KMS-11 (cell line): Measurements from ENCODE around the gene DSE.

Source experiments
- H2AFZ ChIP-seq: fragments of 200-600 bp; sonication (generic); 2 replicates; pipeline ENCODE4 v1.6.1; 2016; ENCODE audit warnings: antibody characterized with exemption, mixed run types, low read depth
- H3K27ac ChIP-seq: fragments of 200-600 bp; sonication (generic); 2 replicates; pipeline ENCODE4 v1.6.1; 2016; ENCODE audit warnings: mild to moderate bottlenecking, mixed run types
- H3K27me3 ChIP-seq: fragments of 200-600 bp; sonication (generic); 2 replicates; pipeline ENCODE4 v1.6.1; 2017; ENCODE audit warnings: mild to moderate bottlenecking, low read depth, mixed run types, moderate library complexity; ENCODE audit not compliant: insufficient read depth
- H3K36me3 ChIP-seq: fragments of 200-600 bp; sonication (generic); 2 replicates; pipeline ENCODE4 v1.6.1; 2017; ENCODE audit warnings: mild to moderate bottlenecking, mixed run types; ENCODE audit not compliant: insufficient read depth
- H3K4me1 ChIP-seq: fragments of 200-600 bp; sonication (generic); 2 replicates; pipeline ENCODE4 v1.6.1; 2016; ENCODE audit warnings: mild to moderate bottlenecking, low read depth, mixed run types; ENCODE audit not compliant: poor library complexity, severe bottlenecking
- H3K4me2 ChIP-seq: fragments of 200-600 bp; sonication (generic); 2 replicates; pipeline ENCODE4 v1.7.0; 2016; ENCODE audit warnings: mild to moderate bottlenecking, mixed run types
- H3K4me3 ChIP-seq: fragments of 200-600 bp; sonication (generic); IDR thresholded peaks from 2 replicates; pipeline ENCODE4 v1.6.1; 2017; ENCODE audit warnings: low read depth, low read length, mixed read lengths; ENCODE audit not compliant: insufficient read depth
- H3K79me2 ChIP-seq: fragments of 200-600 bp; sonication (generic); 2 replicates; pipeline ENCODE4 v1.6.1; 2016; ENCODE audit warnings: low read depth, mixed run types; ENCODE audit not compliant: insufficient read depth
- H3K9ac ChIP-seq: fragments of 200-600 bp; sonication (generic); 2 replicates; pipeline ENCODE4 v1.6.1; 2016; ENCODE audit warnings: mild to moderate bottlenecking, mixed run types
- H4K20me1 ChIP-seq: fragments of 200-600 bp; sonication (generic); 2 replicates; pipeline ENCODE4 v1.6.1; 2016; ENCODE audit warnings: mild to moderate bottlenecking, mixed run types; ENCODE audit not compliant: insufficient read depth
- CTCF ChIP-seq: fragments of 200-600 bp; sonication (generic); conservative IDR thresholded peaks from 2 replicates; pipeline ENCODE4 v1.6.1; 2017; ENCODE audit warnings: low read depth, mild to moderate bottlenecking, antibody characterized with exemption, low read length, moderate library complexity, mixed read lengths

The DSE gene

GRCh38 chr6:116458264-116458663, 87.5 kb downstream of the DSE start:
- H3K79me2 ChIP-seq, result no peaks in the 10 kb centered on the region
- no peaks in the 10 kb centered on the region for H3K27me3 ChIP-seq
- no peak overlapping the region for H3K4me2 ChIP-seq
- H3K36me3 ChIP-seq, result no peaks in the 10 kb centered on the region
- H3K27ac ChIP-seq, result no peak overlapping the region
- no peaks in the 10 kb centered on the region for H3K4me1 ChIP-seq
- H3K9ac ChIP-seq, result no peak overlapping the region
- H2AFZ ChIP-seq, result no peak overlapping the region
- no peak for TF ChIP-seq CTCF
- H3K4me3 ChIP-seq, result no peak overlapping the region
- no peaks in the 10 kb centered on the region for H4K20me1 ChIP-seq

GRCh38 chr6:116459927-116460326, 89.2 kb downstream of the DSE start:
- H3K27ac ChIP-seq, result no peak overlapping the region
- no peaks in the 10 kb centered on the region for H3K27me3 ChIP-seq
- no peaks in the 10 kb centered on the region for H3K4me1 ChIP-seq
- no peak overlapping the region for H2AFZ ChIP-seq
- H3K9ac ChIP-seq, result no peak overlapping the region
- no peaks in the 10 kb centered on the region for H4K20me1 ChIP-seq
- H3K36me3 ChIP-seq, result no peaks in the 10 kb centered on the region
- H3K79me2 ChIP-seq, result no peaks in the 10 kb centered on the region
- H3K4me2 ChIP-seq, result no peak overlapping the region
- TF ChIP-seq CTCF, result no peak
- H3K4me3 ChIP-seq, result no peak overlapping the region

GRCh38 chr6:116461331-116461931, 90.7 kb downstream of the DSE start, which contains the start of gene CALHM6:
CALHM6 (plus strand) TSS chr6:116461375; CDS start chr6:116461930, 555 bp downstream.
- no peak within 1 kb of the TSS for H3K9ac ChIP-seq
- H3K27ac ChIP-seq, result no peak within 1 kb of the TSS
- no peaks in the 10 kb centered on the region for H3K27me3 ChIP-seq
- H4K20me1 ChIP-seq, result no peaks in the 10 kb centered on the region
- TF ChIP-seq CTCF, result no peak
- no peaks in the 10 kb centered on the region for H3K4me1 ChIP-seq
- H3K79me2 ChIP-seq, result no peaks in the 10 kb centered on the region
- no peak within 1 kb of the TSS for H3K4me2 ChIP-seq
- H3K36me3 ChIP-seq, result no peaks in the 10 kb centered on the region
- no peak within 1 kb of the TSS for H2AFZ ChIP-seq
- no peak within 1 kb of the TSS for H3K4me3 ChIP-seq

- H3K79me2 ChIP-seq, result no peaks in the 10 kb centered on the region
- H2AFZ ChIP-seq, result no peak overlapping the region
- no peak overlapping the region for H3K4me2 ChIP-seq
- no peak overlapping the region for H3K9ac ChIP-seq
- no peak for TF ChIP-seq CTCF
- no peaks in the 10 kb centered on the region for H4K20me1 ChIP-seq
- no peak overlapping the region for H3K27ac ChIP-seq
- H3K27me3 ChIP-seq, result no peaks in the 10 kb centered on the region
- H3K4me1 ChIP-seq, result no peaks in the 10 kb centered on the region
- H3K36me3 ChIP-seq, result no peaks in the 10 kb centered on the region
- no peak overlapping the region for H3K4me3 ChIP-seq
Measured at GRCh38 chr6:116461932-116462885, 91.5 kb downstream of the DSE start.
